HG02943 (cell line): ENCODE data around the gene FEM1C.
"Not testable (repeated sequence)": the region's sequence is repeated elsewhere in the genome, so short reads cannot be mapped to it uniquely, and the experiment has no call there.

ENCODE experiments used
- ATAC-seq: cut with Tn5 transposase; IDR thresholded peaks from one replicate; pipeline ENCODE4 v1.9.1; 2021; ENCODE audit warnings: mild to moderate bottlenecking, low read depth, moderate library complexity; ENCODE audit not compliant: unreplicated experiment

FEM1C gene

GRCh38 chr5:115480900-115481299 lies 63.7 kb downstream of the FEM1C start:
- no peak for ATAC-seq

- no peak for ATAC-seq
Observed at GRCh38 chr5:115480271-115480670, 64.3 kb downstream of the FEM1C start.

GRCh38 chr5:115479166-115479873 lies 65.3 kb downstream of the FEM1C start:
- not testable (repeated sequence) for ATAC-seq

GRCh38 chr5:115478281-115478680 lies 66.3 kb downstream of the FEM1C start:
- ATAC-seq: no peak

GRCh38 chr5:115477581-115477980 lies 67.0 kb downstream of the FEM1C start:
- ATAC-seq: no peak

GRCh38 chr5:115475788-115476187 lies 68.8 kb downstream of the FEM1C start:
- ATAC-seq: no peak

- ATAC-seq: no peak
Observed at GRCh38 chr5:115472271-115473025, 72.1 kb downstream of the FEM1C start.

- ATAC-seq: no peak
Observed at GRCh38 chr5:115471345-115472063, 73.1 kb downstream of the FEM1C start.

GRCh38 chr5:115470921-115471320 lies 73.7 kb downstream of the FEM1C start:
- ATAC-seq: no peak
